Activated CD4-positive, alpha-beta memory T cell treated with anti-CD3 and anti-CD28 coated beads, Interleukin-2, amount 10 ng/mL, durations not matched to agents 7 days and 5 days (primary cell): Measurements from ENCODE around the gene MAP6. TPM values are rescaled to one million over a fixed set of nuclear protein-coding genes. Genes with fewer than 3 reads are reported as not detected.
A peak's percentile ranks its signal among the peaks of the same experiment; 100 is the strongest.

Source experiments
- CTCF ChIA-PET: fragments of 350-600 bp; sonication (Branson Sonifier 250); formaldehyde crosslinking; loops from one replicate; lab custom pipeline; 2021; ENCODE audit warnings: antibody characterized with exemption, inconsistent platforms; lab: Charles Lee
- POLR2A ChIA-PET: fragments of 350-600 bp; sonication (Branson Sonifier 250); formaldehyde crosslinking; loops from one replicate; lab custom pipeline; 2021; ENCODE audit warnings: antibody characterized with exemption; lab: Charles Lee
- DNase-seq: peaks from one replicate; pipeline ENCODE4 v3.0.0-alpha.2; 2020
- H3K27ac Mint-ChIP-seq: one replicate; pipeline ENCODE4 v1.8.0; 2021; ENCODE audit warnings: mild to moderate bottlenecking, mixed read lengths
- H3K27me3 Mint-ChIP-seq: one replicate; pipeline ENCODE4 v1.8.0; 2021; ENCODE audit warnings: mixed read lengths
- H3K36me3 Mint-ChIP-seq: one replicate; pipeline ENCODE4 v1.8.0; 2021; ENCODE audit warnings: low read depth, mixed read lengths
- H3K4me1 Mint-ChIP-seq: one replicate; pipeline ENCODE4 v1.8.0; 2021; ENCODE audit warnings: mixed read lengths
- H3K4me3 Mint-ChIP-seq: one replicate; pipeline ENCODE4 v1.8.0; 2021; ENCODE audit warnings: mild to moderate bottlenecking, mixed read lengths
- H3K9me3 Mint-ChIP-seq: one replicate; pipeline ENCODE4 v1.8.0; 2021; ENCODE audit warnings: mixed read lengths
- total RNA-seq, 2 experiments: library from RNA; stranded (reverse); gene quantifications; one replicate each; pipeline ENCODE4 v1.2.3, GENCODE V29; 2021

The MAP6 gene
- 1 to 10 TPM; 1.5 to 1.6 TPM for total RNA-seq

GRCh38 chr11:75668451-75669297 is at the start of gene MAP6:
Gene MAP6, minus strand, starts transcription at chr11:75669038. Its CDS starts 669 bp downstream, at chr11:75668369.
- Mint-ChIP-seq H3K27me3 (peaks cover 72% of the 10 kb centered on the region), H3K4me3 (peak within 1 kb of the TSS; percentile 82), H3K36me3 (peaks cover 8% of the 10 kb centered on the region), H3K9me3 (peaks cover 2% of the 10 kb centered on the region), H3K27ac (no peak within 1 kb of the TSS), H3K4me1 (peaks cover 39% of the 10 kb centered on the region)
- CTCF ChIA-PET: interaction anchor here (0.7 to 1.9 kb wide), 2 partner anchors 15 to 239 kb away, joined by 3 to 5 read pairs; no protein-coding TSS in a partner anchor
- POLR2A ChIA-PET: interaction anchor here (0.7 to 1.1 kb wide), 2 partner anchors 29 to 143 kb away, joined by 3 read pairs; partner anchors contain the start of gene GDPD5
- peak; percentile 60 for DNase-seq

GRCh38 chr11:75717608-75718418 is 49.0 kb upstream of the MAP6 start, which contains the start of gene MOGAT2:
Gene MOGAT2, plus strand, starts transcription at chr11:75717838. Its CDS starts 51 bp downstream, at chr11:75717889.
- POLR2A ChIA-PET: no interaction called here
- no peak within 1 kb of the TSS for H3K4me3 Mint-ChIP-seq
- CTCF ChIA-PET: no interaction called here
- no peaks in the 10 kb centered on the region for H3K4me1 Mint-ChIP-seq
- H3K9me3 Mint-ChIP-seq: no peaks in the 10 kb centered on the region
- H3K27me3 Mint-ChIP-seq: peaks cover 13% of the 10 kb centered on the region
- no peak for DNase-seq
- no peak within 1 kb of the TSS for H3K27ac Mint-ChIP-seq
- H3K36me3 Mint-ChIP-seq: no peaks in the 10 kb centered on the region

GRCh38 chr11:75716659-75717058 is 47.8 kb upstream of the MAP6 start:
- CTCF ChIA-PET: no interaction called here
- H3K36me3 Mint-ChIP-seq: no peaks in the 10 kb centered on the region
- no peak overlapping the region for H3K27ac Mint-ChIP-seq
- DNase-seq: no peak
- H3K4me3 Mint-ChIP-seq: no peak overlapping the region
- H3K9me3 Mint-ChIP-seq: no peaks in the 10 kb centered on the region
- POLR2A ChIA-PET: no interaction called here
- H3K4me1 Mint-ChIP-seq: no peaks in the 10 kb centered on the region
- peaks cover 13% of the 10 kb centered on the region for H3K27me3 Mint-ChIP-seq

GRCh38 chr11:75715688-75716087 is 46.9 kb upstream of the MAP6 start:
- Mint-ChIP-seq H3K27ac (no peak overlapping the region), H3K4me1 (no peaks in the 10 kb centered on the region), H3K27me3 (peaks cover 17% of the 10 kb centered on the region), H3K9me3 (no peaks in the 10 kb centered on the region), H3K4me3 (no peak overlapping the region), H3K36me3 (no peaks in the 10 kb centered on the region)
- ChIA-PET POLR2A (no interaction called here), CTCF (no interaction called here)
- no peak for DNase-seq

GRCh38 chr11:75714211-75714610 is 45.4 kb upstream of the MAP6 start:
- no peaks in the 10 kb centered on the region for H3K36me3 Mint-ChIP-seq
- H3K9me3 Mint-ChIP-seq: no peaks in the 10 kb centered on the region
- no peaks in the 10 kb centered on the region for H3K4me1 Mint-ChIP-seq
- H3K4me3 Mint-ChIP-seq: no peak overlapping the region
- peaks cover 19% of the 10 kb centered on the region for H3K27me3 Mint-ChIP-seq
- ChIA-PET CTCF (interaction anchor here (1.1 to 1.6 kb wide), 2 partner anchors 8 to 9 kb away, joined by 5 to 7 read pairs; no protein-coding TSS in a partner anchor), POLR2A (no interaction called here)
- H3K27ac Mint-ChIP-seq: no peak overlapping the region
- DNase-seq: no peak

DNA sequence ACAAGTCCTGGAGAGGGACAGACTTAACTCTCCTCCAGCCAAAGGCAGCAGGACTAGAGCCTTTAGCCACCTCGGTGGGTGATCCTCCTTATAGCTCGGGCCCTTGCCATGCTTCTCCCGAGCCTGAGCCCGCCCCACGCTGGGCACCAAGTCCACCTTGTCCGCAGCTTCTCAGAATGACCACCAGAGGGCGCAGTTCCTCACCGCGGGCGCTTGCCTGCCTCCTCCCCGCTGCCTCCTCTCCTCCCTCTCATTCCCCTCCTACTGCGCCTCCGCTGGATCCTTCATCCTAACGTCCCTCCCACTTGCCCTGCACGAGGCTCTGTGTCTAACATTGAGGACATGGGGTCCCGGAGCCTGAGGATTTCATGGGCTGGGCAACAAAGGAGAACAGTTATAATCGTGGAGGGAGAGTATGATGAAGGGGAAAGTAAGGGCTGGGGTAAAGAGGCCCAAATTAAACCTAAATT is 37.5 kb upstream of the MAP6 start:
- DNase-seq: peak; percentile 69
- no peak overlapping the region for H3K27ac Mint-ChIP-seq
- H3K9me3 Mint-ChIP-seq: no peaks in the 10 kb centered on the region
- ChIA-PET CTCF (interaction anchor here (0.6 to 2.7 kb wide), 27 partner anchors 8 to 1888 kb away, joined by 3 to 11 read pairs (median 4); partner anchors contain the start of gene UVRAG), POLR2A (no interaction called here)
- H3K36me3 Mint-ChIP-seq: no peaks in the 10 kb centered on the region
- no peak overlapping the region for H3K4me3 Mint-ChIP-seq
- peaks cover 9% of the 10 kb centered on the region for H3K27me3 Mint-ChIP-seq
- peaks cover 9% of the 10 kb centered on the region for H3K4me1 Mint-ChIP-seq

GRCh38 chr11:75705541-75705940 is 36.7 kb upstream of the MAP6 start:
- peaks cover 9% of the 10 kb centered on the region for H3K4me1 Mint-ChIP-seq
- CTCF ChIA-PET: interaction anchor here (0.6 to 2.7 kb wide), 27 partner anchors 8 to 1887 kb away, joined by 3 to 11 read pairs (median 4); partner anchors contain the start of gene UVRAG
- POLR2A ChIA-PET: no interaction called here
- no peaks in the 10 kb centered on the region for H3K36me3 Mint-ChIP-seq
- no peak overlapping the region for H3K4me3 Mint-ChIP-seq
- no peak for DNase-seq
- H3K27ac Mint-ChIP-seq: no peak overlapping the region
- no peaks in the 10 kb centered on the region for H3K9me3 Mint-ChIP-seq
- peaks cover 6% of the 10 kb centered on the region for H3K27me3 Mint-ChIP-seq

GRCh38 chr11:75703695-75704237 is 34.9 kb upstream of the MAP6 start:
- ChIA-PET CTCF (interaction anchor here (1.8 kb wide), 1 partner anchor 60 kb away, joined by 3 read pairs; no protein-coding TSS in a partner anchor), POLR2A (no interaction called here)
- Mint-ChIP-seq H3K27me3 (peaks cover 12% of the 10 kb centered on the region), H3K36me3 (no peaks in the 10 kb centered on the region), H3K4me3 (no peak overlapping the region), H3K27ac (no peak overlapping the region), H3K4me1 (peaks cover 9% of the 10 kb centered on the region), H3K9me3 (no peaks in the 10 kb centered on the region)
- DNase-seq: no peak

GRCh38 chr11:75700940-75701339 is 32.1 kb upstream of the MAP6 start:
- CTCF ChIA-PET: no interaction called here
- no peak overlapping the region for H3K4me3 Mint-ChIP-seq
- peaks cover 3% of the 10 kb centered on the region for H3K4me1 Mint-ChIP-seq
- POLR2A ChIA-PET: no interaction called here
- H3K9me3 Mint-ChIP-seq: no peaks in the 10 kb centered on the region
- no peaks in the 10 kb centered on the region for H3K36me3 Mint-ChIP-seq
- peaks cover 29% of the 10 kb centered on the region for H3K27me3 Mint-ChIP-seq
- no peak for DNase-seq
- no peak overlapping the region for H3K27ac Mint-ChIP-seq

DNA sequence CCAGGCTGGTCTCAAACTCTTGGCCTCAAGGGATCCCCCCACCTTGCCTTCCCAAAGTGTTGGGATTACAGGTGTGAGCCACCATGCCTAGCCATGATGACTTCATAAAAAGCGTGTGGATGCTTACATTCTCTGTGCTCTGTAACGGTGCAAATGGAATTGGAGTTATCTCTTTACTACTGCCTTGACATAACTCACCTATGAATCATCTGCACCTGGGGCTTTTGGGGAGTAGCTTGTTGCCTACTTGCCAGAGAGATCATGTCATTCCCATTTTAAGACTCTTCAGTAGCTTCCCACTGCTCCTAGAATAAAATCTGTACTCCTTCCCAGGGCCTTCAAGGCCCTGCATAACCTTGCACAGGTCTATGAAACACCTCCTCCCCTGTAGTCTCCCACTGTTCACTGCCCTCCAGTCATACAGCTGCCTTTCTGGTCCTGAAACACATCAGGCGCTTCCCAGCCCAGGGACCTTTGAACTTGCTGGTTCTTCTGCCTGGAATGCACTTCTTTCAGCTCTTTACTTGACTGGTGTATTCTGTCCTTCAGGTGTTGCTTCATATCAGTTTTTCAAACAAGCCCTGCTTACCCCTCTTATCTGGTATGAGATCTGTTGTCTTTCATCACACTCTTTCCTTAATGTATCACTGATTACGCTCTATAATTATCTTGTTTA is 29.2 kb upstream of the MAP6 start:
- ChIA-PET CTCF (interaction anchor here (1.2 to 1.6 kb wide), 2 partner anchors 8 to 100 kb away, joined by 3 read pairs; no protein-coding TSS in a partner anchor), POLR2A (no interaction called here)
- H3K36me3 Mint-ChIP-seq: no peaks in the 10 kb centered on the region
- no peak for DNase-seq
- no peak overlapping the region for H3K4me3 Mint-ChIP-seq
- no peaks in the 10 kb centered on the region for H3K4me1 Mint-ChIP-seq
- H3K27ac Mint-ChIP-seq: no peak overlapping the region
- peaks cover 51% of the 10 kb centered on the region for H3K27me3 Mint-ChIP-seq
- no peaks in the 10 kb centered on the region for H3K9me3 Mint-ChIP-seq

DNA sequence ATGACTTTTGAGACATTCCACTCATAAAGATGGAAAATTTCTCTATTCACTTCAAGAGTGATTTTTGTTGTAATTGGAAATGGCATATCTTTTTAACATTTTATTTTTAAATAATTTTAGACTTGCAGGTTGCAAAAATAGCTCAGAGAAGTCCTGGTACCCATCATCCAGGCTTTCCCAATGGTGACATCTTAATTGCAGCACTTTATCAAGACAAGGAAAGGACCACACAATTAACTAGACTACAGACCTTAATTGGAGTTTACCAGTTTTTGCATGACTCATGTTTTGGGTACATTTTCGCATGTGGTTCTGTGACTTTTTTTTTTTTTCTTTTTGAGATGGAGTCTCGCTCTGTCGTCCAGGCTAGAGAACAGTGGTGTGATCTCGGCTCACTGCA is 23.0 kb upstream of the MAP6 start:
- Mint-ChIP-seq H3K4me1 (peaks cover 8% of the 10 kb centered on the region), H3K27ac (no peak overlapping the region), H3K9me3 (no peaks in the 10 kb centered on the region), H3K36me3 (no peaks in the 10 kb centered on the region), H3K27me3 (peaks cover 61% of the 10 kb centered on the region), H3K4me3 (no peak overlapping the region)
- POLR2A ChIA-PET: no interaction called here
- no peak for DNase-seq
- CTCF ChIA-PET: no interaction called here
